ENCODE results near the gene DOCK6. TPM values are rescaled to one million over a fixed set of nuclear protein-coding genes. Genes with fewer than 3 reads are reported as not detected.

Gene DOCK6
- total RNA-seq, 1 experiment from 2014 or later = 19.4 TPM

- ChIA-PET CTCF (no interaction called here), POLR2A (no interaction called here)
- no TSS peak for BruUV-seq (replicated peaks)
Measured at GRCh38 chr19:11284515-11284914, 22.2 kb upstream of the DOCK6 start.

DNA sequence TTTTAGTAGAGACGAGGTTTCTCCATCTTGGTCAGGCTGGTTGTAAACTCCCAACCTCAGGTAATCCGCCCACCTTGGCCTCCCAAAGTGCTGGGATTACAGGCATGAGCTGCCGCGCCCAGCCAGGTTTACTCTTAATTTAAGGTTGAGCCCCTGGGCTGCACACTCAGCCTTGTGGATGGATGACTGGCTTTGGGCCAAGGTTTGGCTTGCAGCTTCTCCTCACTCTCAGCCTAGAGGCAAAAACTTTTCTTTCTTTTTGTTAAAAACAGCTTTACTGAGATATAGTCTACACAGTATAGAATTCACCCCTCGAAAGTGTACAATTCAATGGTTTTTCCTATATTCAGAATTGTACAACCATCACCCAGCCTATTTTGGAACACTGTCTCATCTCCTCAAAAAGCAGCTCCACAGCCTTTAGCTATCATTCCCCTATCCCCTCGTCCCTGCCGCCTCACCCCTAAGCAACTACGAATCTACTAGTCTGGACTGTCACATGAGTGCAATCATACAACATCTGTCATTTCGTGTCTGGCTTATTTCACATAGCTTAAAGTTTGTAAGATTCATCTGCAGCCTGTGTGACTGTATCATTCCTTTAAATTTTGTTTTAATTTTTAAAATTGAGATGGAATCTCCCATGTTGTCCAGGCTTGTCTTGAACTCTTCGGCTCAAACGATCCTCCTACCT lies 19.2 kb upstream of the DOCK6 start:
- H3K4me3 ChIP-seq (ENCODE audit: low read depth in 2 of 2, low read length in 2 of 2) = no peak overlapping the region
- no peak for DNase-seq (ENCODE audit: low read depth, low spot score)
- H3K27ac ChIP-seq (ENCODE audit: low read length) = no peak overlapping the region
- H3K9me3 ChIP-seq (ENCODE audit: control insufficient read depth, insufficient read depth, low read depth, low read length) = no peaks in the 10 kb centered on the region
- intact Hi-C loops (cut with micrococcal nuclease; ENCODE audit: unreplicated experiment) = no loop called here
- H3K27me3 ChIP-seq (ENCODE audit: control insufficient read depth, insufficient read depth, low read length) = no peaks in the 10 kb centered on the region
- no peaks in the 10 kb centered on the region for H3K4me1 ChIP-seq (ENCODE audit: control insufficient read depth, insufficient read depth, low read length)
- ATAC-seq = no peak
- H3K36me3 ChIP-seq (ENCODE audit: control insufficient read depth, insufficient read depth, low read length) = no peaks in the 10 kb centered on the region
- ChIA-PET POLR2A (no interaction called here), CTCF (no interaction called here)
- TF ChIP-seq TCF7L2 (IDR thresholded peaks at IDR 0.05; ENCODE audit: low read depth, low read length) (no peak), POLR2AphosphoS5 (IDR thresholded peaks at IDR 0.05; ENCODE audit: low read depth, low read length) (no peak), REST (IDR thresholded peaks at IDR 0.05; ENCODE audit: insufficient read depth in 1 of 2, low read depth in 2 of 2, low read length in 1 of 2) (no peak), SIN3A (IDR thresholded peaks at IDR 0.05; ENCODE audit: borderline replicate concordance, insufficient read depth, low read depth, low read length) (no peak)
- TF ChIP-seq, protein P1, sequence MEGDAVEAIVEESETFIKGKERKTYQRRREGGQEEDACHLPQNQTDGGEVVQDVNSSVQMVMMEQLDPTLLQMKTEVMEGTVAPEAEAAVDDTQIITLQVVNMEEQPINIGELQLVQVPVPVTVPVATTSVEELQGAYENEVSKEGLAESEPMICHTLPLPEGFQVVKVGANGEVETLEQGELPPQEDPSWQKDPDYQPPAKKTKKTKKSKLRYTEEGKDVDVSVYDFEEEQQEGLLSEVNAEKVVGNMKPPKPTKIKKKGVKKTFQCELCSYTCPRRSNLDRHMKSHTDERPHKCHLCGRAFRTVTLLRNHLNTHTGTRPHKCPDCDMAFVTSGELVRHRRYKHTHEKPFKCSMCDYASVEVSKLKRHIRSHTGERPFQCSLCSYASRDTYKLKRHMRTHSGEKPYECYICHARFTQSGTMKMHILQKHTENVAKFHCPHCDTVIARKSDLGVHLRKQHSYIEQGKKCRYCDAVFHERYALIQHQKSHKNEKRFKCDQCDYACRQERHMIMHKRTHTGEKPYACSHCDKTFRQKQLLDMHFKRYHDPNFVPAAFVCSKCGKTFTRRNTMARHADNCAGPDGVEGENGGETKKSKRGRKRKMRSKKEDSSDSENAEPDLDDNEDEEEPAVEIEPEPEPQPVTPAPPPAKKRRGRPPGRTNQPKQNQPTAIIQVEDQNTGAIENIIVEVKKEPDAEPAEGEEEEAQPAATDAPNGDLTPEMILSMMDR (IDR thresholded peaks at IDR 0.05) = no peak
- no TSS peak for BruUV-seq (replicated peaks)
- in situ Hi-C loops (cut with HindIII; ENCODE audit: low pct_unique_long_range_greater_than_20kb, low sequenced_read_pairs) = no loop called here

More at GRCh38 chr19:11284515-11284914, 22.2 kb upstream of the DOCK6 start:
- no peaks in the 10 kb centered on the region for H3K36me3 ChIP-seq (ENCODE audit: control insufficient read depth, insufficient read depth, low read length)
- ATAC-seq = no peak
- no peak for TF ChIP-seq TCF7L2 (IDR thresholded peaks at IDR 0.05; ENCODE audit: low read depth, low read length)
- no peak for TF ChIP-seq SIN3A (IDR thresholded peaks at IDR 0.05; ENCODE audit: borderline replicate concordance, insufficient read depth, low read depth, low read length)
- TF ChIP-seq POLR2AphosphoS5 (IDR thresholded peaks at IDR 0.05; ENCODE audit: low read depth, low read length) = no peak
- no peak for TF ChIP-seq REST (IDR thresholded peaks at IDR 0.05; ENCODE audit: insufficient read depth in 1 of 2, low read depth in 2 of 2, low read length in 1 of 2)
- TF ChIP-seq, protein P1 (IDR thresholded peaks at IDR 0.05) = no peak
- H3K27me3 ChIP-seq (ENCODE audit: control insufficient read depth, insufficient read depth, low read length) = no peaks in the 10 kb centered on the region
- in situ Hi-C loops (cut with HindIII; ENCODE audit: low pct_unique_long_range_greater_than_20kb, low sequenced_read_pairs) = no loop called here
- H3K27ac ChIP-seq (ENCODE audit: low read length) = no peak overlapping the region
- H3K4me1 ChIP-seq (ENCODE audit: control insufficient read depth, insufficient read depth, low read length) = no peaks in the 10 kb centered on the region
- H3K9me3 ChIP-seq (ENCODE audit: control insufficient read depth, insufficient read depth, low read depth, low read length) = no peaks in the 10 kb centered on the region
- H3K4me3 ChIP-seq (ENCODE audit: low read depth in 2 of 2, low read length in 2 of 2) = no peak overlapping the region
- no peak for DNase-seq (ENCODE audit: low read depth, low spot score)
- intact Hi-C loops (cut with micrococcal nuclease; ENCODE audit: unreplicated experiment) = no loop called here
